Transverse colon (tissue), 4 donors: ENCODE measurements around the gene SLU7. TPM values are rescaled to one million over a fixed set of nuclear protein-coding genes. Genes with fewer than 3 reads are reported as not detected.

Experiments
- DNase-seq: peaks from one replicate; pipeline ENCODE4 v3.0.0-alpha.2; 2019
- H3K27ac ChIP-seq, 4 donors: fragments of 200-600 bp; sonication (generic); 2 replicates each; pipeline ENCODE4 v1.5.1; 2016 to 2018; ENCODE audit warnings: inconsistent platforms in 4 of 4
- H3K27me3 ChIP-seq: fragments of 200-600 bp; sonication (generic); 2 replicates; pipeline ENCODE4 v1.5.1; 2017; ENCODE audit warnings: inconsistent platforms
- H3K36me3 ChIP-seq, 4 donors: fragments of 200-600 bp; sonication (generic); 2 replicates each; pipeline ENCODE4 v1.5.1; 2017 to 2019; ENCODE audit warnings: inconsistent platforms in 4 of 4
- H3K4me1 ChIP-seq, 4 donors: fragments of 200-600 bp; sonication (generic); 2 replicates each; pipeline ENCODE4 v1.5.1; 2017 to 2020; ENCODE audit warnings: inconsistent platforms in 4 of 4
- H3K4me3 ChIP-seq, 4 donors: fragments of 200-600 bp; sonication (generic); 1 replicate in 1 of 4; 2 replicates in 3 of 4; pipeline versions ENCODE4 v1.5.1 to v1.6.1; 2017 to 2019; ENCODE audit warnings: inconsistent platforms in 4 of 4
- H3K9me3 ChIP-seq, 2 donors: fragments of 200-600 bp; sonication (generic); 2 replicates each; pipeline ENCODE4 v1.5.1; 2017 to 2019; ENCODE audit warnings: inconsistent platforms in 2 of 2
- CTCF ChIP-seq, 5 experiments: fragments of 200-600 bp in 3 of 5; fragments of 450-650 bp in 2 of 5; sonication (generic) in 3 of 5; IDR thresholded peaks; 1 replicate in 2 of 5; 2 replicates in 3 of 5; pipeline ENCODE4 v1.5.1; 2016 to 2017; ENCODE audit warnings: antibody characterized with exemption in 5 of 5, inconsistent platforms in 3 of 5, mild to moderate bottlenecking in 2 of 5, moderate library complexity in 1 of 5
- EP300 ChIP-seq: sonication (generic); formaldehyde crosslinking; IDR thresholded peaks from one replicate; pipeline ENCODE4 v1.6.1; 2017; ENCODE audit warnings: antibody characterized with exemption, low read depth
- POLR2A ChIP-seq: fragments of 450-650 bp; IDR thresholded peaks from one replicate; pipeline ENCODE4 v1.6.1; 2016; ENCODE audit warnings: antibody characterized with exemption, mild to moderate bottlenecking, moderate library complexity
- POLR2AphosphoS5 ChIP-seq, 3 donors: sonication (generic); formaldehyde crosslinking; IDR thresholded peaks; one replicate each; pipeline ENCODE4 v1.6.1; 2016; ENCODE audit warnings: antibody characterized with exemption in 3 of 3
- WGBS, 2 donors: methylation state at CpG; one replicate each; pipeline ENCODE4 v1.1.5; 2018; ENCODE audit warnings: low coverage in 1 of 2; 5-methylcytosine and 5-hydroxymethylcytosine counted together
- in situ Hi-C, 4 donors: fragments of 200-750 bp; cut with MboI; loops; one replicate each; pipeline versions ENCODE4 v1.15.0 to v1.15.1; 2017; ENCODE audit warnings: low sequenced_read_pairs in 3 of 4, low pct_ligation_motif_present in 1 of 4, low pct_unique_long_range_greater_than_20kb in 1 of 4
- intact Hi-C: fragments of 100-400 bp; cut with DNase I; formaldehyde crosslinking; loops from one replicate; pipeline ENCODE4 v1.15.1; 2023; ENCODE audit warnings: low total_unique reads
- total RNA-seq, 4 donors: library from RNA; depleted of rRNA; stranded (reverse); fragments of >200 nt; gene quantifications; one replicate each; pipeline ENCODE4 v1.1.0, GENCODE V29; 2016

The SLU7 gene
- total RNA-seq, 4 donors from 2014 or later: 10.5 to 69.2 (median 52.5) TPM

- TF ChIP-seq POLR2A: no peak
- TF ChIP-seq CTCF (IDR thresholded peaks at IDR 0.05): no peak
- TF ChIP-seq POLR2AphosphoS5 (IDR thresholded peaks at IDR 0.05): no peak
- TF ChIP-seq EP300: no peak
- no peaks in the 10 kb centered on the region for H3K27me3 ChIP-seq
- peak overlapping the region in 1 of 4 donors; percentile 63 for H3K27ac ChIP-seq
- DNase-seq: no peak
- in situ Hi-C loops (no loop called here), intact Hi-C loops (no loop called here)
- H3K9me3 ChIP-seq: no peaks in the 10 kb centered on the region
- peaks cover 0 to 25% (median 6%) of the 10 kb centered on the region in 4 donors for H3K4me1 ChIP-seq
- no peaks in the 10 kb centered on the region for H3K36me3 ChIP-seq
- no peak overlapping the region for H3K4me3 ChIP-seq
- 58% methylated on average over 7 of the region's 7 CpGs; no CpG with 5 or more reads in 1 of the 2 donors for whole genome bisulfite sequencing, 2 donors
Measured at GRCh38 chr5:160356550-160357347, 62.1 kb downstream of the SLU7 start.

DNA sequence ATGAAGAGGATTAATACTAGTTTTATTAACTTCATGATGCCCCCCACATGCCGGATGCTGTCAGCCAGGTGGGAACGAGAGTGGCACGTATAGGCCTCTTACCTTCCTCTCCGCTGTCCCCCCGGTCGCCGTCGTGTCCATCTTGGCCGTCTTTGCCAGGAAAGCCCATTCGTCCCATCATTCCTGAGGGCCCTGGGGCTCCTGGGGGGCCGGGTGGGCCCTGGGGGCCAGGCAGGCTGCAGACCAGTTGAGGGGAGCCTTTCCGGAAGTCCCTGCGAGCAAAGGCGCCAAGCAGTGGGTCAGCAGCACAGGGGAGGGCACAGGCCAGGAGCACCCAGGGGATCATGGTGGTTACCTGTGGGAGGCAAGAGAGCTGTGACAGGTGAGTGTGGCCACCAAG lies 64.2 kb downstream of the SLU7 start:
- TF ChIP-seq POLR2AphosphoS5 (IDR thresholded peaks at IDR 0.05): no peak
- no peak for TF ChIP-seq CTCF (IDR thresholded peaks at IDR 0.05)
- TF ChIP-seq POLR2A: no peak
- no peak for TF ChIP-seq EP300
- H3K36me3 ChIP-seq: no peaks in the 10 kb centered on the region
- in situ Hi-C loops (no loop called here), intact Hi-C loops (no loop called here)
- H3K27ac ChIP-seq: no peak overlapping the region
- DNase-seq: no peak
- no peaks in the 10 kb centered on the region for H3K27me3 ChIP-seq
- 76 to 95% methylated on average over 7 to 14 of the region's 14 CpGs for WGBS, 2 donors
- no peaks in the 10 kb centered on the region for H3K9me3 ChIP-seq
- H3K4me3 ChIP-seq: no peak overlapping the region
- peaks cover 0 to 16% (median 3%) of the 10 kb centered on the region in 4 donors for H3K4me1 ChIP-seq

- no peak for DNase-seq
- Histone ChIP-seq H3K27me3 (no peaks in the 10 kb centered on the region), H3K4me3 (no peak overlapping the region), H3K9me3 (no peaks in the 10 kb centered on the region), H3K36me3 (no peaks in the 10 kb centered on the region), H3K27ac (no peak overlapping the region), H3K4me1 (peaks cover 0 to 5% (median 0%) of the 10 kb centered on the region in 4 donors)
- 80 to 86% methylated on average over 2 to 8 of the region's 8 CpGs for WGBS, 2 donors
- TF ChIP-seq POLR2AphosphoS5 (IDR thresholded peaks at IDR 0.05) (no peak), POLR2A (no peak), CTCF (IDR thresholded peaks at IDR 0.05) (no peak), EP300 (no peak)
- intact Hi-C loops (no loop called here), in situ Hi-C loops (no loop called here)
Measured at GRCh38 chr5:160353379-160353778, 65.5 kb downstream of the SLU7 start.

DNA sequence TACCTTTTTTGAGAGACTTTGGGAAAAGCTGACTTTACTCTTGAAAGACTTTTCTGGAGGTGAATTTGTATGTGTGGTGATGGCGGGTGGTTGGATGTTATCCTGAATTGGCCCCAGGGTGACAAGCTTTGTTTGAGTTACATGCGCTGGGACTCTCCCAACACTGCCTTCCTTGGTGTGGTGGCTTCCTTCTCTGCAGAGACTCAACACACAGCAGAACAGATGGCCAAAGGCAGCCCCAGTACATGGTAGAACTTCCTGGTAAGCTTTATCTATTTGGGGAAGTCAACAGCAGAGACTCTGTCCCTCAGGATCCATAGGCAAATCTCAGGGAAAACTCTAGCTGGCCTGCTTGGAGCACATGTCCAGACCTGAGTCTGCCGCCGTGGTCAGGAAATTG lies 66.6 kb downstream of the SLU7 start:
- no peaks in the 10 kb centered on the region for H3K27me3 ChIP-seq
- WGBS, 2 donors: 90% methylated on average over 4 of the region's 4 CpGs; no CpG with 5 or more reads in 1 of the 2 donors
- no peak for DNase-seq
- TF ChIP-seq POLR2A (no peak), POLR2AphosphoS5 (IDR thresholded peaks at IDR 0.05) (no peak), CTCF (IDR thresholded peaks at IDR 0.05) (no peak), EP300 (no peak)
- intact Hi-C loops (no loop called here), in situ Hi-C loops (no loop called here)
- H3K4me1 ChIP-seq: no peaks in the 10 kb centered on the region
- no peak overlapping the region for H3K4me3 ChIP-seq
- no peak overlapping the region for H3K27ac ChIP-seq
- no peaks in the 10 kb centered on the region for H3K36me3 ChIP-seq
- no peaks in the 10 kb centered on the region for H3K9me3 ChIP-seq

Other genes starting within 250 kb of the SLU7 start
- gene FABP6, start 189.6 kb downstream of the SLU7 start, total RNA-seq: not detected
- 10 to 100 TPM; 23.9 to 37.6 (median 28.3) TPM for gene CCNJL, start 106.5 kb downstream of the SLU7 start, total RNA-seq
- gene C1QTNF2, start 48.5 kb downstream of the SLU7 start, total RNA-seq: 1 to 10 TPM in 1 of 4 donors, under 1 TPM in 2, not detected in 1; 0.41 to 2.2 (median 0.79) TPM
- 1 to 10 TPM in 3 of 4 donors, under 1 TPM in 1; 0.37 to 7.8 (median 2.5) TPM for gene FAM200C, start 19.0 kb downstream of the SLU7 start, total RNA-seq
- 10 to 100 TPM in 3 of 4 donors, 1 to 10 TPM in 1; 6.4 to 41.1 (median 15.2) TPM for gene PTTG1, start 2.8 kb upstream of the SLU7 start, total RNA-seq